Prostate gland (tissue), 2 donors: ENCODE results near the gene LDLRAD4. TPM values are rescaled to one million over a fixed set of nuclear protein-coding genes. Genes with fewer than 3 reads are reported as not detected.

Experiments
- DNase-seq: peaks from one replicate; pipeline ENCODE4 v3.0.0-alpha.2; 2019; ENCODE audit warnings: low spot score
- H3K27ac ChIP-seq, 2 donors: fragments of 200-600 bp; sonication (generic); 2 replicates each; pipeline ENCODE4 v1.5.1; 2017 to 2019
- H3K27me3 ChIP-seq: fragments of 200-600 bp; sonication (generic); replicated peaks from 2 replicates; pipeline ENCODE4 v1.5.1; 2019; ENCODE audit not compliant: insufficient read depth
- H3K36me3 ChIP-seq, 2 donors: fragments of 200-600 bp; sonication (generic); 1 replicate in 1 of 2; 2 replicates in 1 of 2; pipeline versions ENCODE4 v1.5.1 to v1.8.1; 2017 to 2019
- H3K4me1 ChIP-seq: fragments of 200-600 bp; sonication (generic); replicated peaks from 2 replicates; pipeline ENCODE4 v1.5.1; 2019
- H3K4me3 ChIP-seq, 2 donors: fragments of 200-600 bp; sonication (generic); 2 replicates each; pipeline ENCODE4 v1.5.1; 2017 to 2019
- H3K9me3 ChIP-seq: fragments of 200-600 bp; sonication (generic); 2 replicates; pipeline ENCODE4 v1.5.1; 2017
- POLR2A ChIP-seq: fragments of 450-650 bp; IDR thresholded peaks from one replicate; pipeline ENCODE4 v1.6.1; 2016; ENCODE audit warnings: antibody characterized with exemption, mild to moderate bottlenecking
- POLR2AphosphoS5 ChIP-seq: sonication (generic); formaldehyde crosslinking; IDR thresholded peaks from one replicate; pipeline ENCODE4 v1.6.1; 2017; ENCODE audit warnings: antibody characterized with exemption
- WGBS: methylation state at CpG from one replicate; pipeline ENCODE4 v1.1.5; 2018; 5-methylcytosine and 5-hydroxymethylcytosine counted together
- intact Hi-C: fragments of 100-400 bp; cut with DNase I; formaldehyde crosslinking; loops from one replicate; pipeline ENCODE4 v1.14.2; 2022
- total RNA-seq, 2 donors: library from RNA; depleted of rRNA; stranded (reverse); fragments of >200 nt; gene quantifications; one replicate each; pipeline ENCODE4 v1.1.0, GENCODE V29; 2016
- TF ChIP-seq, protein P1 (sequence below), 4 experiments: fragments of 200-600 bp in 2 of 4; fragments of 450-650 bp in 2 of 4; sonication (generic) in 2 of 4; IDR thresholded peaks; 1 replicate in 3 of 4; 2 replicates in 1 of 4; pipeline ENCODE4 v1.5.1; 2016 to 2019; ENCODE audit warnings: antibody characterized with exemption in 4 of 4, mild to moderate bottlenecking in 2 of 4, moderate library complexity in 2 of 4

The LDLRAD4 gene
- total RNA-seq, 2 donors from 2014 or later, result 59.9 to 107 TPM

GRCh38 chr18:13429884-13430510 is 211.4 kb downstream of the LDLRAD4 start:
- Histone ChIP-seq H3K4me1 (no peaks in the 10 kb centered on the region), H3K9me3 (no peaks in the 10 kb centered on the region), H3K27ac (no peak overlapping the region), H3K36me3 (no peaks in the 10 kb centered on the region), H3K4me3 (no peak overlapping the region), H3K27me3 (no peaks in the 10 kb centered on the region)
- intact Hi-C loops, result loop anchor here (10.0 kb wide), 2 partner anchors 135 to 165 kb away; no protein-coding TSS in a partner anchor
- WGBS, result 80% methylated on average over 15 of the region's 15 CpGs
- DNase-seq, result no peak
- TF ChIP-seq POLR2A (no peak), POLR2AphosphoS5 (no peak)
- TF ChIP-seq, protein P1, sequence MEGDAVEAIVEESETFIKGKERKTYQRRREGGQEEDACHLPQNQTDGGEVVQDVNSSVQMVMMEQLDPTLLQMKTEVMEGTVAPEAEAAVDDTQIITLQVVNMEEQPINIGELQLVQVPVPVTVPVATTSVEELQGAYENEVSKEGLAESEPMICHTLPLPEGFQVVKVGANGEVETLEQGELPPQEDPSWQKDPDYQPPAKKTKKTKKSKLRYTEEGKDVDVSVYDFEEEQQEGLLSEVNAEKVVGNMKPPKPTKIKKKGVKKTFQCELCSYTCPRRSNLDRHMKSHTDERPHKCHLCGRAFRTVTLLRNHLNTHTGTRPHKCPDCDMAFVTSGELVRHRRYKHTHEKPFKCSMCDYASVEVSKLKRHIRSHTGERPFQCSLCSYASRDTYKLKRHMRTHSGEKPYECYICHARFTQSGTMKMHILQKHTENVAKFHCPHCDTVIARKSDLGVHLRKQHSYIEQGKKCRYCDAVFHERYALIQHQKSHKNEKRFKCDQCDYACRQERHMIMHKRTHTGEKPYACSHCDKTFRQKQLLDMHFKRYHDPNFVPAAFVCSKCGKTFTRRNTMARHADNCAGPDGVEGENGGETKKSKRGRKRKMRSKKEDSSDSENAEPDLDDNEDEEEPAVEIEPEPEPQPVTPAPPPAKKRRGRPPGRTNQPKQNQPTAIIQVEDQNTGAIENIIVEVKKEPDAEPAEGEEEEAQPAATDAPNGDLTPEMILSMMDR (IDR thresholded peaks at IDR 0.05), result no peak

GRCh38 chr18:13430663-13431062 is 212.1 kb downstream of the LDLRAD4 start:
- WGBS, result 99% methylated on average over 4 of the region's 4 CpGs
- DNase-seq, result no peak

GRCh38 chr18:13431886-13432285 is 213.3 kb downstream of the LDLRAD4 start:
- H3K27me3 ChIP-seq, result no peaks in the 10 kb centered on the region
- no peak overlapping the region for H3K27ac ChIP-seq
- no peak overlapping the region for H3K4me3 ChIP-seq
- no peaks in the 10 kb centered on the region for H3K9me3 ChIP-seq
- no peaks in the 10 kb centered on the region for H3K4me1 ChIP-seq
- WGBS, result 85% methylated on average over 16 of the region's 16 CpGs
- H3K36me3 ChIP-seq, result no peaks in the 10 kb centered on the region
- intact Hi-C loops, result loop anchor here (10.0 kb wide), 2 partner anchors 137 to 167 kb away; no protein-coding TSS in a partner anchor
- no peak for TF ChIP-seq POLR2AphosphoS5
- TF ChIP-seq, protein P1 (IDR thresholded peaks at IDR 0.05), result no peak
- TF ChIP-seq POLR2A, result no peak
- no peak for DNase-seq

More at GRCh38 chr18:13430663-13431062, 212.1 kb downstream of the LDLRAD4 start:
- H3K4me3 ChIP-seq, result no peak overlapping the region
- TF ChIP-seq, protein P1 (IDR thresholded peaks at IDR 0.05), result no peak
- TF ChIP-seq POLR2A (no peak), POLR2AphosphoS5 (no peak)
- no peak overlapping the region for H3K27ac ChIP-seq
- H3K4me1 ChIP-seq, result no peaks in the 10 kb centered on the region
- intact Hi-C loops, result loop anchor here (10.0 kb wide), 2 partner anchors 136 to 166 kb away; no protein-coding TSS in a partner anchor
- no peaks in the 10 kb centered on the region for H3K36me3 ChIP-seq
- H3K9me3 ChIP-seq, result no peaks in the 10 kb centered on the region
- H3K27me3 ChIP-seq, result no peaks in the 10 kb centered on the region

- H3K27me3 ChIP-seq, result no peaks in the 10 kb centered on the region
- TF ChIP-seq POLR2AphosphoS5 (no peak), POLR2A (no peak)
- TF ChIP-seq, protein P1 (IDR thresholded peaks at IDR 0.05), result no peak
- DNase-seq, result no peak
- WGBS, result 79% methylated on average over 3 of the region's 3 CpGs
- no peaks in the 10 kb centered on the region for H3K4me1 ChIP-seq
- H3K4me3 ChIP-seq, result no peak overlapping the region
- no peaks in the 10 kb centered on the region for H3K36me3 ChIP-seq
- intact Hi-C loops, result loop anchor here (10.0 kb wide), 2 partner anchors 138 to 168 kb away; no protein-coding TSS in a partner anchor
- no peak overlapping the region for H3K27ac ChIP-seq
- H3K9me3 ChIP-seq, result no peaks in the 10 kb centered on the region
Observed at GRCh38 chr18:13433125-13433524, 214.6 kb downstream of the LDLRAD4 start.

DNA sequence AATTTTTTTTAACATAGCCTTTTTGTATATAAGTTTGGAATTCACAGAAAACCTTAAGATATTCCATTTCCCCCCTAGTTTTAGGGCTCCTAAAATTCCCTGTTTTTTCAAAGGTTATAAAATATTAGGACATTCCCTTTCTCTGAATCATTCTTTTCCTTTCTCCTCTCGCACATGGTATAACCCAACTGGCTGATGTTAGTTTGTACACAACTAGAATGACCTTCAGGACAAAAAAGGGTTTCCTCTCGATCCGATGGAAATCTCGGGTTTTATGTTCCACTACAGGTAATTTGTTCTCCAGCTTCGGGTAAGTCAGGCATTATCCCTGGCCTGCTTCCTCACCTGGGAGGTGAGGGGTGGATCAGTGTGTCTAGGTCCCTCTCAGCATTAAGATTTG is 215.1 kb downstream of the LDLRAD4 start:
- TF ChIP-seq POLR2AphosphoS5, result no peak
- no peak for TF ChIP-seq POLR2A
- TF ChIP-seq, protein P1 (IDR thresholded peaks at IDR 0.05), result no peak
- 83% methylated on average over 5 of the region's 5 CpGs for WGBS
- no peaks in the 10 kb centered on the region for H3K9me3 ChIP-seq
- H3K27me3 ChIP-seq, result no peaks in the 10 kb centered on the region
- intact Hi-C loops, result loop anchor here (10.0 kb wide), 2 partner anchors 139 to 169 kb away; no protein-coding TSS in a partner anchor
- H3K4me3 ChIP-seq, result no peak overlapping the region
- H3K27ac ChIP-seq, result no peak overlapping the region
- no peaks in the 10 kb centered on the region for H3K36me3 ChIP-seq
- DNase-seq, result no peak
- H3K4me1 ChIP-seq, result no peaks in the 10 kb centered on the region
